Astrocyte (in vitro differentiated cells and primary cell): ENCODE data around the gene ASCC2.

Source experiments
- EZH2 ChIP-seq: IDR thresholded peaks from 2 replicates; pipeline ENCODE4 v1.6.1; 2012; ENCODE audit warnings: mild to moderate bottlenecking, low read length, inconsistent platforms; ENCODE audit not compliant: insufficient read depth
- TF ChIP-seq, protein P1 (sequence below): IDR thresholded peaks from 2 replicates; pipeline ENCODE4 v1.5.1; 2011; ENCODE audit warnings: low read depth, mild to moderate bottlenecking, inconsistent platforms, low read length, moderate library complexity; ENCODE audit not compliant: insufficient read depth

- TF ChIP-seq, protein P1, sequence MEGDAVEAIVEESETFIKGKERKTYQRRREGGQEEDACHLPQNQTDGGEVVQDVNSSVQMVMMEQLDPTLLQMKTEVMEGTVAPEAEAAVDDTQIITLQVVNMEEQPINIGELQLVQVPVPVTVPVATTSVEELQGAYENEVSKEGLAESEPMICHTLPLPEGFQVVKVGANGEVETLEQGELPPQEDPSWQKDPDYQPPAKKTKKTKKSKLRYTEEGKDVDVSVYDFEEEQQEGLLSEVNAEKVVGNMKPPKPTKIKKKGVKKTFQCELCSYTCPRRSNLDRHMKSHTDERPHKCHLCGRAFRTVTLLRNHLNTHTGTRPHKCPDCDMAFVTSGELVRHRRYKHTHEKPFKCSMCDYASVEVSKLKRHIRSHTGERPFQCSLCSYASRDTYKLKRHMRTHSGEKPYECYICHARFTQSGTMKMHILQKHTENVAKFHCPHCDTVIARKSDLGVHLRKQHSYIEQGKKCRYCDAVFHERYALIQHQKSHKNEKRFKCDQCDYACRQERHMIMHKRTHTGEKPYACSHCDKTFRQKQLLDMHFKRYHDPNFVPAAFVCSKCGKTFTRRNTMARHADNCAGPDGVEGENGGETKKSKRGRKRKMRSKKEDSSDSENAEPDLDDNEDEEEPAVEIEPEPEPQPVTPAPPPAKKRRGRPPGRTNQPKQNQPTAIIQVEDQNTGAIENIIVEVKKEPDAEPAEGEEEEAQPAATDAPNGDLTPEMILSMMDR: no peak
- TF ChIP-seq EZH2: no peak
Observed at GRCh38 chr22:29810216-29810615, 27.9 kb downstream of the ASCC2 start.
